Prostate gland (tissue), 2 donors: Measurements from ENCODE around the gene RPN1. TPM values are rescaled to one million over a fixed set of nuclear protein-coding genes. Genes with fewer than 3 reads are reported as not detected.

Experiments
- DNase-seq: peaks from one replicate; pipeline ENCODE4 v3.0.0-alpha.2; 2019; ENCODE audit warnings: low spot score
- H3K27ac ChIP-seq, 2 donors: fragments of 200-600 bp; sonication (generic); 2 replicates each; pipeline ENCODE4 v1.5.1; 2017 to 2019
- H3K27me3 ChIP-seq: fragments of 200-600 bp; sonication (generic); replicated peaks from 2 replicates; pipeline ENCODE4 v1.5.1; 2019; ENCODE audit not compliant: insufficient read depth
- H3K36me3 ChIP-seq, 2 donors: fragments of 200-600 bp; sonication (generic); 1 replicate in 1 of 2; 2 replicates in 1 of 2; pipeline versions ENCODE4 v1.5.1 to v1.8.1; 2017 to 2019
- H3K4me1 ChIP-seq: fragments of 200-600 bp; sonication (generic); replicated peaks from 2 replicates; pipeline ENCODE4 v1.5.1; 2019
- H3K4me3 ChIP-seq, 2 donors: fragments of 200-600 bp; sonication (generic); 2 replicates each; pipeline ENCODE4 v1.5.1; 2017 to 2019
- H3K9me3 ChIP-seq: fragments of 200-600 bp; sonication (generic); 2 replicates; pipeline ENCODE4 v1.5.1; 2017
- POLR2A ChIP-seq: fragments of 450-650 bp; IDR thresholded peaks from one replicate; pipeline ENCODE4 v1.6.1; 2016; ENCODE audit warnings: antibody characterized with exemption, mild to moderate bottlenecking
- POLR2AphosphoS5 ChIP-seq: sonication (generic); formaldehyde crosslinking; IDR thresholded peaks from one replicate; pipeline ENCODE4 v1.6.1; 2017; ENCODE audit warnings: antibody characterized with exemption
- WGBS: methylation state at CpG from one replicate; pipeline ENCODE4 v1.1.5; 2018; 5-methylcytosine and 5-hydroxymethylcytosine counted together
- intact Hi-C: fragments of 100-400 bp; cut with DNase I; formaldehyde crosslinking; loops from one replicate; pipeline ENCODE4 v1.14.2; 2022
- total RNA-seq, 2 donors: library from RNA; depleted of rRNA; stranded (reverse); fragments of >200 nt; gene quantifications; one replicate each; pipeline ENCODE4 v1.1.0, GENCODE V29; 2016
- TF ChIP-seq, protein P1 (sequence below), 4 experiments: fragments of 200-600 bp in 2 of 4; fragments of 450-650 bp in 2 of 4; sonication (generic) in 2 of 4; IDR thresholded peaks; 1 replicate in 3 of 4; 2 replicates in 1 of 4; pipeline ENCODE4 v1.5.1; 2016 to 2019; ENCODE audit warnings: antibody characterized with exemption in 4 of 4, mild to moderate bottlenecking in 2 of 4, moderate library complexity in 2 of 4

The RPN1 gene
- total RNA-seq, 2 donors from 2014 or later = 291 to 359 TPM

DNA sequence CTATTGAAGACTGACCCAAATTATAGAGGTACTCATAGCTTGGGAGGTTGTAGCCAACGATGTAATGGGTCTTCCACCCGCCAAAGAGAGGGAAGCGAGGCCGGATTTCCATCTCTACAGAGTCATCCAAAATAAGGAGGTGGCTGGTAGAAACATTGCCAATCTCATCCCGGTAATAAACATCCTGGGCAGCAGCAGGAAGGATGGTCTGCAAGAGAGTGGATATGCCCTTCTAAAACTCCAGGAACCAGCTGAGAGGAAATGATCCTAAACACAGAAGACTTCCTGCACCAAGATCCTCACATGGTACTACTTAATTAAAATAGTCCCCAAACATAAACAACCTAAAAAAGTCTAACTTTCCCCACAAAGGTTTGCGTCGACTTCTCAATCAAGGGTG lies 20.7 kb downstream of the RPN1 start:
- intact Hi-C loops = no loop called here
- no peaks in the 10 kb centered on the region for H3K4me1 ChIP-seq
- 87% methylated on average over 7 of the region's 7 CpGs for WGBS
- no peaks in the 10 kb centered on the region for H3K9me3 ChIP-seq
- H3K27ac ChIP-seq = no peak overlapping the region
- TF ChIP-seq POLR2AphosphoS5 = no peak
- TF ChIP-seq, protein P1, sequence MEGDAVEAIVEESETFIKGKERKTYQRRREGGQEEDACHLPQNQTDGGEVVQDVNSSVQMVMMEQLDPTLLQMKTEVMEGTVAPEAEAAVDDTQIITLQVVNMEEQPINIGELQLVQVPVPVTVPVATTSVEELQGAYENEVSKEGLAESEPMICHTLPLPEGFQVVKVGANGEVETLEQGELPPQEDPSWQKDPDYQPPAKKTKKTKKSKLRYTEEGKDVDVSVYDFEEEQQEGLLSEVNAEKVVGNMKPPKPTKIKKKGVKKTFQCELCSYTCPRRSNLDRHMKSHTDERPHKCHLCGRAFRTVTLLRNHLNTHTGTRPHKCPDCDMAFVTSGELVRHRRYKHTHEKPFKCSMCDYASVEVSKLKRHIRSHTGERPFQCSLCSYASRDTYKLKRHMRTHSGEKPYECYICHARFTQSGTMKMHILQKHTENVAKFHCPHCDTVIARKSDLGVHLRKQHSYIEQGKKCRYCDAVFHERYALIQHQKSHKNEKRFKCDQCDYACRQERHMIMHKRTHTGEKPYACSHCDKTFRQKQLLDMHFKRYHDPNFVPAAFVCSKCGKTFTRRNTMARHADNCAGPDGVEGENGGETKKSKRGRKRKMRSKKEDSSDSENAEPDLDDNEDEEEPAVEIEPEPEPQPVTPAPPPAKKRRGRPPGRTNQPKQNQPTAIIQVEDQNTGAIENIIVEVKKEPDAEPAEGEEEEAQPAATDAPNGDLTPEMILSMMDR (IDR thresholded peaks at IDR 0.05) = no peak
- DNase-seq = no peak
- H3K4me3 ChIP-seq = no peak overlapping the region
- peaks cover 18% of the 10 kb centered on the region in 2 donors for H3K36me3 ChIP-seq
- H3K27me3 ChIP-seq = no peaks in the 10 kb centered on the region

GRCh38 chr3:128625409-128625945 lies 25.1 kb downstream of the RPN1 start:
- no peak overlapping the region for H3K27ac ChIP-seq
- H3K27me3 ChIP-seq = no peaks in the 10 kb centered on the region
- H3K36me3 ChIP-seq = peaks cover 26 to 32% of the 10 kb centered on the region in 2 donors
- no peak for DNase-seq
- intact Hi-C loops = no loop called here
- H3K4me1 ChIP-seq = no peaks in the 10 kb centered on the region
- TF ChIP-seq, protein P1 (IDR thresholded peaks at IDR 0.05) = no peak
- TF ChIP-seq POLR2AphosphoS5 (no peak), POLR2A (no peak)
- no peaks in the 10 kb centered on the region for H3K9me3 ChIP-seq
- 91% methylated on average over 11 of the region's 11 CpGs for WGBS
- no peak overlapping the region for H3K4me3 ChIP-seq

- DNase-seq = no peak
- intact Hi-C loops = no loop called here
- Histone ChIP-seq H3K27ac (peak overlapping the region in 1 of 2 donors; percentile 42), H3K9me3 (no peaks in the 10 kb centered on the region), H3K4me1 (no peaks in the 10 kb centered on the region), H3K36me3 (peaks cover 26 to 32% of the 10 kb centered on the region in 2 donors), H3K27me3 (no peaks in the 10 kb centered on the region), H3K4me3 (no peak overlapping the region)
- TF ChIP-seq POLR2A (no peak), POLR2AphosphoS5 (no peak)
- TF ChIP-seq, protein P1 (IDR thresholded peaks at IDR 0.05) = no peak
- 95% methylated on average over 11 of the region's 11 CpGs for WGBS
Measured at GRCh38 chr3:128624526-128625138, 26.0 kb downstream of the RPN1 start.

DNA sequence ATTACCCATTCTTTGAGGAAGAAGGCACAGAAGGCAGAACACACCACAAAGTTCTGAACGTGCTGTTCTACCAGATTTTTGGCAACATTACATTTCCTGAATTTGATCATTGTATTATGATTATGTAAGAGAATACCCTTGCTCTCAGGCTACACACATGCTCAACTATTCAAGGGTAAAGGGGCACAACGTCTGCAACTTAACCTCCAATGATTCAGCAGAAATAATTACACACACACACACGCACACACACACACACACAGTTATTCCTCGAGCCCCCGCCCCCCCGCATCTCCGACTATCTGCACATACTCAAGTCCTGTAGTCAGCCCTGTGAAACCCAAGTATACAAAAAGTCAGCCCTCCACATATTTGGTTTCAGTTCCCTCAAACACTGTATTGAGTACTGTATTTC lies 26.8 kb downstream of the RPN1 start:
- peaks cover 26 to 32% of the 10 kb centered on the region in 2 donors for H3K36me3 ChIP-seq
- peaks cover 4% of the 10 kb centered on the region for H3K4me1 ChIP-seq
- TF ChIP-seq POLR2A (no peak), POLR2AphosphoS5 (peak; percentile 52)
- 66% methylated on average over 7 of the region's 7 CpGs for WGBS
- no peak for DNase-seq
- no peaks in the 10 kb centered on the region for H3K27me3 ChIP-seq
- no peaks in the 10 kb centered on the region for H3K9me3 ChIP-seq
- peak overlapping the region in 1 of 2 donors; percentile 47 for H3K27ac ChIP-seq
- intact Hi-C loops = no loop called here
- no peak overlapping the region for H3K4me3 ChIP-seq

- H3K27me3 ChIP-seq = no peaks in the 10 kb centered on the region
- H3K4me3 ChIP-seq = no peak overlapping the region
- intact Hi-C loops = no loop called here
- no peaks in the 10 kb centered on the region for H3K9me3 ChIP-seq
- peaks cover 26 to 32% of the 10 kb centered on the region in 2 donors for H3K36me3 ChIP-seq
- no peak overlapping the region for H3K27ac ChIP-seq
- TF ChIP-seq, protein P1 (IDR thresholded peaks at IDR 0.05) = no peak
- TF ChIP-seq POLR2AphosphoS5 (no peak), POLR2A (no peak)
- no peak for DNase-seq
- WGBS = 94% methylated on average over 9 of the region's 9 CpGs
- peaks cover 9% of the 10 kb centered on the region for H3K4me1 ChIP-seq
Measured at GRCh38 chr3:128621931-128622330, 28.7 kb downstream of the RPN1 start.
